H1 (cell line): ENCODE results near the gene NKAIN2. TPM values are rescaled to one million over a fixed set of nuclear protein-coding genes. Genes with fewer than 3 reads are reported as not detected.

Source experiments
- CTCF ChIA-PET: fragments of 300-600 bp; sonication (Branson Sonifier 250); formaldehyde crosslinking; loops from one replicate; lab custom pipeline; 2021; ENCODE audit not compliant: partially characterized antibody; lab: Charles Lee
- POLR2A ChIA-PET: fragments of 300-600 bp; sonication (Branson Sonifier 250); formaldehyde crosslinking; loops from one replicate; lab custom pipeline; 2021; ENCODE audit warnings: inconsistent platforms; ENCODE audit not compliant: partially characterized antibody; lab: Charles Lee
- DNase-seq, 2 experiments: peaks; one replicate each; pipeline versions ENCODE4 v3.0.0 to v3.0.0-alpha.2; 2010 to 2022; ENCODE audit warnings: low spot score in 2 of 2, low read depth in 1 of 2, mixed read lengths in 1 of 2
- FAIRE-seq: peaks from 2 replicates; lab custom pipeline; 2011; peaks lifted over from hg19 to GRCh38; lab: Jason Lieb, UNC
- H2AFZ ChIP-seq: 2 replicates; pipeline ENCODE4 v1.8.1; 2012; ENCODE audit warnings: low read length, inconsistent platforms
- H2AK5ac ChIP-seq: 2 replicates; pipeline ENCODE4 v1.6.1; 2013; ENCODE audit warnings: low read depth, low read length
- H2BK120ac ChIP-seq: replicated peaks from 2 replicates; pipeline ENCODE3; 2013; ENCODE audit warnings: low read depth, low read length, inconsistent platforms
- H2BK12ac ChIP-seq: 2 replicates; pipeline ENCODE4 v1.6.1; 2013; ENCODE audit warnings: low read depth, low read length
- H2BK15ac ChIP-seq: 2 replicates; pipeline ENCODE4 v1.6.1; 2013; ENCODE audit warnings: low read length
- H2BK20ac ChIP-seq: 2 replicates; pipeline ENCODE4 v1.6.1; 2013; ENCODE audit warnings: low read length
- H2BK5ac ChIP-seq: 2 replicates; pipeline ENCODE4 v1.6.1; 2013; ENCODE audit warnings: low read depth, low read length
- H3K14ac ChIP-seq: 2 replicates; pipeline ENCODE4 v1.6.1; 2013; ENCODE audit warnings: inconsistent platforms; ENCODE audit not compliant: insufficient read length
- H3K18ac ChIP-seq: 2 replicates; pipeline ENCODE4 v1.6.1; 2013; ENCODE audit warnings: low read length; ENCODE audit errors: extremely low read depth
- H3K23ac ChIP-seq: 2 replicates; pipeline ENCODE4 v1.6.1; 2013; ENCODE audit warnings: inconsistent platforms; ENCODE audit not compliant: insufficient read length
- H3K23me2 ChIP-seq: 2 replicates; pipeline ENCODE4 v1.6.1; 2013; ENCODE audit warnings: low read depth, low read length
- H3K27ac ChIP-seq: 2 replicates; pipeline ENCODE4 v1.6.1; 2011; ENCODE audit warnings: low read depth, low read length, inconsistent platforms
- H3K27me3 ChIP-seq, 4 experiments: replicated peaks in 1 of 4; 1 replicate in 1 of 4; 2 replicates in 3 of 4; pipeline versions ENCODE4 v1.6.1 to v1.8.1; 2011 to 2013; ENCODE audit warnings: low read length in 3 of 4, mild to moderate bottlenecking in 3 of 4, inconsistent platforms in 2 of 4, mixed read lengths in 2 of 4, moderate library complexity in 1 of 4; ENCODE audit not compliant: control insufficient read depth in 3 of 4, insufficient read depth in 3 of 4; ENCODE audit errors: extremely low read depth in 1 of 4
- H3K36me3 ChIP-seq, 4 experiments: 2 replicates each; pipeline versions ENCODE4 v1.6.1 to v1.8.1; 2011 to 2013; ENCODE audit warnings: mild to moderate bottlenecking in 4 of 4, low read length in 3 of 4, moderate library complexity in 2 of 4, control low read depth in 1 of 4, inconsistent platforms in 1 of 4; ENCODE audit not compliant: insufficient read depth in 4 of 4, control insufficient read depth in 2 of 4
- H3K4ac ChIP-seq: replicated peaks from 2 replicates; pipeline ENCODE3; 2013; ENCODE audit warnings: low read length, low read depth, mixed read lengths, inconsistent platforms; ENCODE audit not compliant: insufficient read length
- H3K4me1 ChIP-seq, 4 experiments: replicated peaks in 1 of 4; 1 replicate in 1 of 4; 2 replicates in 3 of 4; pipeline versions ENCODE4 v1.6.1 to v1.8.1; 2011 to 2013; ENCODE audit warnings: low read length in 3 of 4, inconsistent platforms in 2 of 4, mixed read lengths in 1 of 4; ENCODE audit not compliant: insufficient read depth in 4 of 4, control insufficient read depth in 3 of 4
- H3K4me2 ChIP-seq, 2 experiments: 2 replicates each; pipeline versions ENCODE4 v1.6.1 to v1.8.1; 2011 to 2013; ENCODE audit warnings: low read depth in 2 of 2, low read length in 2 of 2, control low read depth in 1 of 2, inconsistent platforms in 1 of 2, mild to moderate bottlenecking in 1 of 2; ENCODE audit not compliant: insufficient read depth in 1 of 2
- H3K4me3 ChIP-seq, 4 experiments: fragments of 200-600, 300-600 bp in 1 of 4; sonication (generic), shearing (Covaris generic), sonication (Bioruptor Twin) in 1 of 4; 2 replicates each; pipeline versions ENCODE4 v1.5.1 to v1.8.1; 2011 to 2016; ENCODE audit warnings: low read length in 4 of 4, low read depth in 3 of 4, control low read depth in 2 of 4, inconsistent platforms in 2 of 4, mild to moderate bottlenecking in 2 of 4, mixed read lengths in 1 of 4, moderate library complexity in 1 of 4; ENCODE audit not compliant: insufficient read depth in 2 of 4; ENCODE audit errors: extremely low read depth in 1 of 4
- H3K56ac ChIP-seq: replicated peaks from 2 replicates; pipeline ENCODE3; 2013; ENCODE audit warnings: low read depth, mild to moderate bottlenecking, mixed read lengths, low read length, inconsistent platforms; ENCODE audit not compliant: insufficient read length
- H3K79me1 ChIP-seq: 2 replicates; pipeline ENCODE4 v1.6.1; 2013; ENCODE audit warnings: low read depth, low read length, control low read depth
- H3K79me2 ChIP-seq, 2 experiments: 2 replicates each; pipeline versions ENCODE4 v1.6.1 to v1.8.1; 2012 to 2013; ENCODE audit warnings: low read length in 2 of 2, mild to moderate bottlenecking in 2 of 2, inconsistent platforms in 1 of 2; ENCODE audit not compliant: insufficient read depth in 2 of 2, control insufficient read depth in 1 of 2
- H3K9ac ChIP-seq, 4 experiments: replicated peaks in 1 of 4; 1 replicate in 1 of 4; 2 replicates in 3 of 4; pipeline versions ENCODE4 v1.6.1 to v1.8.1; 2011 to 2013; ENCODE audit warnings: low read depth in 3 of 4, low read length in 3 of 4, control low read depth in 2 of 4, mild to moderate bottlenecking in 2 of 4, moderate library complexity in 2 of 4, inconsistent platforms in 1 of 4; ENCODE audit errors: extremely low read depth in 1 of 4
- H3K9me3 ChIP-seq, 2 experiments: 2 replicates each; pipeline versions ENCODE4 v1.6.1 to v1.8.1; 2012 to 2013; ENCODE audit warnings: mild to moderate bottlenecking in 2 of 2, moderate library complexity in 2 of 2, control low read depth in 1 of 2, inconsistent platforms in 1 of 2, low read depth in 1 of 2, low read length in 1 of 2, mixed read lengths in 1 of 2; ENCODE audit not compliant: insufficient read depth in 2 of 2
- H4K20me1 ChIP-seq, 2 experiments: replicated peaks in 1 of 2; 2 replicates each; pipeline versions ENCODE3 to v1.8.1; 2011 to 2013; ENCODE audit warnings: inconsistent platforms in 2 of 2, low read length in 2 of 2, mild to moderate bottlenecking in 1 of 2; ENCODE audit not compliant: insufficient read depth in 2 of 2, control insufficient read depth in 1 of 2
- H4K5ac ChIP-seq: 2 replicates; pipeline ENCODE4 v1.6.1; 2013; ENCODE audit warnings: low read length, low read depth, mixed read lengths, inconsistent platforms; ENCODE audit not compliant: insufficient read length
- H4K8ac ChIP-seq: 2 replicates; pipeline ENCODE4 v1.8.0; 2013; ENCODE audit warnings: mild to moderate bottlenecking, moderate library complexity, low read length, inconsistent platforms; ENCODE audit not compliant: insufficient read depth; ENCODE audit errors: extremely low read depth
- H4K91ac ChIP-seq: replicated peaks from 2 replicates; pipeline ENCODE3; 2013; ENCODE audit warnings: low read length, mixed read lengths, inconsistent platforms; ENCODE audit not compliant: insufficient read length
- BACH1 ChIP-seq: IDR thresholded peaks from 2 replicates; pipeline ENCODE4 v1.6.1; 2012; ENCODE audit warnings: low read length, improper control_type of control experiment
- GTF2F1 ChIP-seq: IDR thresholded peaks from 2 replicates; pipeline ENCODE4 v1.6.1; 2012; ENCODE audit warnings: low read depth, low read length, improper control_type of control experiment, borderline replicate concordance
- HDAC6 ChIP-seq: IDR thresholded peaks from one replicate; pipeline ENCODE4 v1.7.1; 2012; ENCODE audit warnings: low read depth, mild to moderate bottlenecking, inconsistent platforms, low read length, moderate library complexity
- MAFK ChIP-seq: IDR thresholded peaks from 2 replicates; pipeline ENCODE4 v1.6.1; 2012; ENCODE audit warnings: low read depth, mild to moderate bottlenecking, improper control_type of control experiment, low read length
- NRF1 ChIP-seq: IDR thresholded peaks from 2 replicates; pipeline ENCODE4 v1.6.1; 2011; ENCODE audit warnings: mild to moderate bottlenecking, low read depth, low read length, improper control_type of control experiment
- PHF8 ChIP-seq: fragments of 200-600 bp; sonication (generic); conservative IDR thresholded peaks from 2 replicates; pipeline ENCODE4 v1.7.1; 2012; ENCODE audit warnings: low read depth, mild to moderate bottlenecking, inconsistent platforms, low read length, moderate library complexity
- POU5F1 ChIP-seq: IDR thresholded peaks from 2 replicates; pipeline ENCODE4 v1.6.1; 2011; ENCODE audit warnings: low read depth, mild to moderate bottlenecking, low read length, moderate library complexity
- RAD21 ChIP-seq, 2 experiments: IDR thresholded peaks in 1 of 2; conservative IDR thresholded peaks in 1 of 2; 2 replicates each; pipeline ENCODE4 v1.6.1; 2011; ENCODE audit warnings: low read depth in 2 of 2, low read length in 2 of 2, improper control_type of control experiment in 1 of 2, inconsistent platforms in 1 of 2, mild to moderate bottlenecking in 1 of 2, moderate library complexity in 1 of 2
- RFX5 ChIP-seq: IDR thresholded peaks from 2 replicates; pipeline ENCODE4 v1.6.1; 2011; ENCODE audit warnings: low read depth, low read length, improper control_type of control experiment, borderline replicate concordance
- RNF2 ChIP-seq: fragments of 200-900, 300-1000 bp; sonication (generic); IDR thresholded peaks from 2 replicates; pipeline ENCODE4 v1.7.1; 2016; ENCODE audit warnings: borderline replicate concordance, low read depth, mild to moderate bottlenecking, antibody characterized with exemption, low read length; ENCODE audit not compliant: poor library complexity, severe bottlenecking; ENCODE audit errors: missing control alignments
- SIRT6 ChIP-seq: IDR thresholded peaks from one replicate; pipeline ENCODE4 v1.7.1; 2012; ENCODE audit warnings: low read length, inconsistent platforms
- SP2 ChIP-seq: IDR thresholded peaks from 2 replicates; pipeline ENCODE4 v1.6.1; 2012; ENCODE audit warnings: mild to moderate bottlenecking, low read length, inconsistent platforms
- SRF ChIP-seq: IDR thresholded peaks from 2 replicates; pipeline ENCODE4 v1.6.1; 2011; ENCODE audit warnings: mild to moderate bottlenecking, low read depth, low read length, moderate library complexity
- USF2 ChIP-seq: IDR thresholded peaks from 2 replicates; pipeline ENCODE4 v1.6.1; 2011; ENCODE audit warnings: low read length, improper control_type of control experiment
- polyA plus RNA-seq, 7 experiments: library from polyadenylated mRNA; depleted of rRNA in 3 of 7; stranded (reverse) in 5 of 7; unstranded in 2 of 7; fragments of >200 nt in 5 of 7; fragments of 200-250 nt in 2 of 7; gene quantifications; 1 replicate in 5 of 7; 2 replicates in 1 of 7; 4 replicates in 1 of 7; pipeline versions ENCODE4 v1.2.1 to v1.2.3, GENCODE V29; 2011 to 2013; ENCODE audit warnings: missing spikeins in 2 of 7, mixed read lengths in 2 of 7
- total RNA-seq: library from RNA; stranded (reverse); fragmentation: NEBNext Ultra II Directional; extraction: Animal tissue kit (Norgen Biotek cat#: 25700); gene quantifications from 2 replicates; pipeline ENCODE4 v1.2.1, GENCODE V29; 2021

NKAIN2 gene
- total and polyA plus RNA-seq, 2 of the 8 experiments (the other 6 are each of a cell fraction or from before 2014, with no cell fraction given): 0.20 to 0.34 TPM

- no peak overlapping the region for H2AK5ac ChIP-seq
- no peaks in the 10 kb centered on the region for H3K27me3 ChIP-seq
- H2BK12ac ChIP-seq: no peak overlapping the region
- no peak overlapping the region for H3K4me3 ChIP-seq
- DNase-seq (no peak), FAIRE-seq (no peak)
- H3K9ac ChIP-seq: no peak overlapping the region
- H3K56ac ChIP-seq: no peak overlapping the region
- H2AFZ ChIP-seq: 0 out of 2 replicates have a peak overlapping the region, but pooled peaks have one; percentile 10
- H3K27ac ChIP-seq: no peak overlapping the region
- no peaks in the 10 kb centered on the region for H3K9me3 ChIP-seq
- no peak overlapping the region for H2BK20ac ChIP-seq
- no peak overlapping the region for H2BK5ac ChIP-seq
- no peak overlapping the region for H2BK15ac ChIP-seq
- H4K5ac ChIP-seq: no peak overlapping the region
- H2BK120ac ChIP-seq: no peak overlapping the region
- H3K14ac ChIP-seq: no peak overlapping the region
- no peaks in the 10 kb centered on the region for H3K23me2 ChIP-seq
- POLR2A ChIA-PET: no interaction called here
- no peak overlapping the region for H3K4ac ChIP-seq
- H3K23ac ChIP-seq: no peak overlapping the region
- H4K20me1 ChIP-seq: no peaks in the 10 kb centered on the region
- H4K91ac ChIP-seq: no peak overlapping the region
- H3K79me1 ChIP-seq: no peaks in the 10 kb centered on the region
- CTCF ChIA-PET: no interaction called here
- no peak overlapping the region for H4K8ac ChIP-seq
- H3K4me2 ChIP-seq: no peak overlapping the region
- no peak overlapping the region for H3K18ac ChIP-seq
- no peaks in the 10 kb centered on the region for H3K36me3 ChIP-seq
- TF ChIP-seq SP2: no peak
- TF ChIP-seq USF2: no peak
- no peak for TF ChIP-seq HDAC6
- no peak for TF ChIP-seq RNF2
- no peak for TF ChIP-seq SIRT6
- TF ChIP-seq GTF2F1: no peak
- no peak for TF ChIP-seq BACH1
- TF ChIP-seq NRF1: no peak
- no peak for TF ChIP-seq PHF8
- TF ChIP-seq RAD21 (IDR thresholded peaks at IDR 0.05 in 1 of 2, conservative IDR thresholded peaks at IDR 0.05 in 1 of 2; ENCODE audit: low read depth in 2 of 2, low read length in 2 of 2): no peak
- TF ChIP-seq MAFK: no peak
- TF ChIP-seq POU5F1: no peak
- no peak for TF ChIP-seq SRF
- TF ChIP-seq RFX5: no peak
- H3K79me2 ChIP-seq: no peaks in the 10 kb centered on the region
- H3K4me1 ChIP-seq: peaks cover 0 to 2% (median under 1%) of the 10 kb centered on the region in 4 experiments; a peak in 1 of 7 replicates
Measured at GRCh38 chr6:124010574-124010973, 206.9 kb downstream of the NKAIN2 start.
